Measurements from ENCODE around the gene FBLN2. TPM values are rescaled to one million over a fixed set of nuclear protein-coding genes. Genes with fewer than 3 reads are reported as not detected.

Gene FBLN2
- total RNA-seq, 1 donor from 2014 or later: 323 TPM

GRCh38 chr3:13536832-13537231, 12.1 kb upstream of the FBLN2 start:
- no peaks in the 10 kb centered on the region for H3K9me3 ChIP-seq
- H3K27me3 ChIP-seq: no peaks in the 10 kb centered on the region
- H3K4me1 ChIP-seq: peaks cover 0 to 6% of the 10 kb centered on the region in 2 donors
- no peak overlapping the region for H3K4me3 ChIP-seq
- TF ChIP-seq CTCF (IDR thresholded peaks at IDR 0.05): no peak
- intact Hi-C loops (cut with DNase I): no loop called here
- peak overlapping the region; percentile 4 to 36 for H3K27ac ChIP-seq
- H3K36me3 ChIP-seq: no peaks in the 10 kb centered on the region
- no peak for DNase-seq (ENCODE audit: low spot score in 2 of 2)

- TF ChIP-seq CTCF (IDR thresholded peaks at IDR 0.05): no peak
- intact Hi-C loops (cut with DNase I): no loop called here
- no peak overlapping the region for H3K4me3 ChIP-seq
- H3K4me1 ChIP-seq: peaks cover 0 to 6% of the 10 kb centered on the region in 2 donors
- H3K9me3 ChIP-seq: no peaks in the 10 kb centered on the region
- H3K27ac ChIP-seq: peak overlapping the region in 1 of 2 donors; percentile 4
- H3K27me3 ChIP-seq: no peaks in the 10 kb centered on the region
- no peak for DNase-seq (ENCODE audit: low spot score in 2 of 2)
- H3K36me3 ChIP-seq: no peaks in the 10 kb centered on the region
These were observed 11.5 kb upstream of the FBLN2 start for GRCh38 chr3:13537244-13537908.

- Histone ChIP-seq H3K27ac (peak overlapping the region; percentile 38 to 48), H3K36me3 (no peaks in the 10 kb centered on the region), H3K4me1 (peaks cover 0 to 6% of the 10 kb centered on the region in 2 donors), H3K4me3 (no peak overlapping the region), H3K9me3 (no peaks in the 10 kb centered on the region), H3K27me3 (no peaks in the 10 kb centered on the region)
- peak in 1 of 2 donors; percentile 68 for DNase-seq (ENCODE audit: low spot score in 2 of 2)
- intact Hi-C loops (cut with DNase I): no loop called here
- TF ChIP-seq CTCF (IDR thresholded peaks at IDR 0.05): no peak
These were observed 11.0 kb upstream of the FBLN2 start for GRCh38 chr3:13537909-13538296.

GRCh38 chr3:13538520-13539291, 10.2 kb upstream of the FBLN2 start:
- H3K27ac ChIP-seq: peak overlapping the region; percentile 38 to 48

GRCh38 chr3:13539292-13539638, 9.7 kb upstream of the FBLN2 start:
- peaks cover 3 to 7% of the 10 kb centered on the region in 2 donors for H3K4me1 ChIP-seq
- no peak for TF ChIP-seq CTCF (IDR thresholded peaks at IDR 0.05)
- intact Hi-C loops (cut with DNase I): no loop called here
- H3K27ac ChIP-seq: peak overlapping the region; percentile 38 to 48
- H3K4me3 ChIP-seq: no peak overlapping the region
- H3K27me3 ChIP-seq: no peaks in the 10 kb centered on the region
- no peaks in the 10 kb centered on the region for H3K36me3 ChIP-seq
- H3K9me3 ChIP-seq: no peaks in the 10 kb centered on the region
- DNase-seq (ENCODE audit: low spot score in 2 of 2): no peak

More at GRCh38 chr3:13538520-13539291, 10.2 kb upstream of the FBLN2 start:
- H3K9me3 ChIP-seq: no peaks in the 10 kb centered on the region
- H3K36me3 ChIP-seq: no peaks in the 10 kb centered on the region
- H3K4me1 ChIP-seq: peaks cover 0 to 6% of the 10 kb centered on the region in 2 donors
- H3K27me3 ChIP-seq: no peaks in the 10 kb centered on the region
- TF ChIP-seq CTCF (IDR thresholded peaks at IDR 0.05): no peak
- H3K4me3 ChIP-seq: no peak overlapping the region
- DNase-seq (ENCODE audit: low spot score in 2 of 2): peak in 1 of 2 donors; percentile 61
- intact Hi-C loops (cut with DNase I): no loop called here
